Activated CD4-positive, CD25-positive, alpha-beta regulatory T cell (primary cell): ENCODE results near the gene ACADSB.

ENCODE experiments used
- DNase-seq, 4 experiments: peaks; one replicate each; lab custom pipeline; 2025; lab: John Stamatoyannopoulos, UW

The ACADSB gene

GRCh38 chr10:123100030-123100762 is 91.4 kb downstream of the ACADSB start:
- no peak for DNase-seq

- no peak for DNase-seq
These were observed 93.1 kb downstream of the ACADSB start for GRCh38 chr10:123101872-123102271.

- no peak for DNase-seq
These were observed 93.9 kb downstream of the ACADSB start for GRCh38 chr10:123102673-123103072.

GRCh38 chr10:123103944-123104343 is 95.1 kb downstream of the ACADSB start:
- no peak for DNase-seq
